GM12892 (cell line): ENCODE results near the gene RREB1.

Experiments
- POLR2A ChIP-seq: IDR thresholded peaks from 2 replicates; pipeline ENCODE4 v1.6.1; 2011; ENCODE audit warnings: low read depth, low read length, control low read depth
- POLR2AphosphoS5 ChIP-seq: IDR thresholded peaks from 2 replicates; pipeline ENCODE4 v1.6.1; 2011; ENCODE audit warnings: low read depth, low read length, control low read depth
- TAF1 ChIP-seq: IDR thresholded peaks from 2 replicates; pipeline ENCODE4 v1.6.1; 2011; ENCODE audit warnings: low read depth, mild to moderate bottlenecking, control low read depth, low read length, borderline replicate concordance

DNA sequence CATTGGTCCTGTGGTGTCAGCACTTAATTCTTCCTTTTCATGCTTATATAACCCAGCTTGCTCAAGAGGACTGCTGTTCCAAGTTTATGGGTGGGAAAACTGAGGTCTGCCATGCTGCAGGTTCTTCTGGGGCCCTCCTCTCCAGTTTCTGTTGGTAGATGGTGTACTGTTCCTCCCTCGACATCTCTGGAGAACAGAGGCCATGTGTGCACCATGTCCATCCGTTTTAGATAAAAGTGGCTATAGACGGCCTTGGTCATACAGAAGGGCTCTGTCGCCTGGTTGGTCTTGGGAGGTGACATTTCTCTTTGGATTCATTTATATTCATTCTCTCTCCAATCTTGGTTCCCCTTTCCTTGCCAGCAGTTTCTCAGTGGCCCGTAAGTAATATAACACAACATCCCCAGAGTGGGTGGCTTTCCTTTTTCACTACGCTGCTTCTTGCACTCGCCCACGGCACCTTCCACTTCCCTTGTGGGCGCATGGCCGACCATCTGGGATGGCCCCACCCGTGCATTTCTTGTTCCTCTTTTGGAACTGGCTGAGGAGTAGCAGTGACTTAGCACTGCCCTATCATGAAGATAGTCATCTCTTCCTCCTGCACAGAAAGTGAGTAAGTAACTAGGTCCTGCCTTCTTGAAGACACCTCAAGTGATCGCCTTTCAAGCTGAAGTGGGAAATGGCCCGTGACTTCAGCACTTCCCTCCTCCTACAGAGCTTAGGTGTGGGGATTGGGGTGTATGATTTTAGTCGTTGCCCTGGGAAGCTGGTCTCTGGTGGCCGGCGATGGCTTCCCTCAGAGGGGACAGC lies 94.2 kb downstream of the RREB1 start:
- TF ChIP-seq TAF1 (no peak), POLR2AphosphoS5 (no peak), POLR2A (0 out of 2 replicates have a peak, but pooled peaks have one; percentile 25)
